Measurements from ENCODE around the gene ABI1. TPM values are rescaled to one million over a fixed set of nuclear protein-coding genes. Genes with fewer than 3 reads are reported as not detected.

The ABI1 gene
- total and polyA plus RNA-seq, 9 of the 15 experiments (the other 6 are each of a cell fraction or from before 2014, with no cell fraction given) = 22.1 to 52.3 (median 39.0) TPM

DNA sequence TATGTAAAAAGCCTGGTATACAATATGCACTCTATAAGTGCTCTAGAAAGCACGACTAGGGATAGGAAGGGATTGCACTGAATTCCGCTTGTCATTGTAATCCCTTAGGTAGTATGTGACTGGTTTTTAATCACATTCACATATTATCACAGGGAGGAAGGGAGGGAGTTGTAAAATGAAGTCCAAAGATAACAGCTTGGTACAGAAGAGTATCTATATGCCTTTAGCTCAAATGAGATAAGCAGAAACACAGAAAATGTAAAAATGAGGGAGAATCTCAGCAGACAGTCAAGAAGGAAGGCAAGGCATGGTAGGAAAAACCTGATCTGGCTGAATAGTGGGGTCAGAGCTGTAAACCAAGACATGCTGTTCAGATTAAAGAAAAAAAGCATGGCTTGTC, 63.4 kb downstream of the ABI1 start (continued):
- TF ChIP-seq, protein P1, sequence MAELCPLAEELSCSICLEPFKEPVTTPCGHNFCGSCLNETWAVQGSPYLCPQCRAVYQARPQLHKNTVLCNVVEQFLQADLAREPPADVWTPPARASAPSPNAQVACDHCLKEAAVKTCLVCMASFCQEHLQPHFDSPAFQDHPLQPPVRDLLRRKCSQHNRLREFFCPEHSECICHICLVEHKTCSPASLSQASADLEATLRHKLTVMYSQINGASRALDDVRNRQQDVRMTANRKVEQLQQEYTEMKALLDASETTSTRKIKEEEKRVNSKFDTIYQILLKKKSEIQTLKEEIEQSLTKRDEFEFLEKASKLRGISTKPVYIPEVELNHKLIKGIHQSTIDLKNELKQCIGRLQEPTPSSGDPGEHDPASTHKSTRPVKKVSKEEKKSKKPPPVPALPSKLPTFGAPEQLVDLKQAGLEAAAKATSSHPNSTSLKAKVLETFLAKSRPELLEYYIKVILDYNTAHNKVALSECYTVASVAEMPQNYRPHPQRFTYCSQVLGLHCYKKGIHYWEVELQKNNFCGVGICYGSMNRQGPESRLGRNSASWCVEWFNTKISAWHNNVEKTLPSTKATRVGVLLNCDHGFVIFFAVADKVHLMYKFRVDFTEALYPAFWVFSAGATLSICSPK (IDR thresholded peaks at IDR 0.05; ENCODE audit: borderline replicate concordance) = no peak
- TF ChIP-seq, protein P2, sequence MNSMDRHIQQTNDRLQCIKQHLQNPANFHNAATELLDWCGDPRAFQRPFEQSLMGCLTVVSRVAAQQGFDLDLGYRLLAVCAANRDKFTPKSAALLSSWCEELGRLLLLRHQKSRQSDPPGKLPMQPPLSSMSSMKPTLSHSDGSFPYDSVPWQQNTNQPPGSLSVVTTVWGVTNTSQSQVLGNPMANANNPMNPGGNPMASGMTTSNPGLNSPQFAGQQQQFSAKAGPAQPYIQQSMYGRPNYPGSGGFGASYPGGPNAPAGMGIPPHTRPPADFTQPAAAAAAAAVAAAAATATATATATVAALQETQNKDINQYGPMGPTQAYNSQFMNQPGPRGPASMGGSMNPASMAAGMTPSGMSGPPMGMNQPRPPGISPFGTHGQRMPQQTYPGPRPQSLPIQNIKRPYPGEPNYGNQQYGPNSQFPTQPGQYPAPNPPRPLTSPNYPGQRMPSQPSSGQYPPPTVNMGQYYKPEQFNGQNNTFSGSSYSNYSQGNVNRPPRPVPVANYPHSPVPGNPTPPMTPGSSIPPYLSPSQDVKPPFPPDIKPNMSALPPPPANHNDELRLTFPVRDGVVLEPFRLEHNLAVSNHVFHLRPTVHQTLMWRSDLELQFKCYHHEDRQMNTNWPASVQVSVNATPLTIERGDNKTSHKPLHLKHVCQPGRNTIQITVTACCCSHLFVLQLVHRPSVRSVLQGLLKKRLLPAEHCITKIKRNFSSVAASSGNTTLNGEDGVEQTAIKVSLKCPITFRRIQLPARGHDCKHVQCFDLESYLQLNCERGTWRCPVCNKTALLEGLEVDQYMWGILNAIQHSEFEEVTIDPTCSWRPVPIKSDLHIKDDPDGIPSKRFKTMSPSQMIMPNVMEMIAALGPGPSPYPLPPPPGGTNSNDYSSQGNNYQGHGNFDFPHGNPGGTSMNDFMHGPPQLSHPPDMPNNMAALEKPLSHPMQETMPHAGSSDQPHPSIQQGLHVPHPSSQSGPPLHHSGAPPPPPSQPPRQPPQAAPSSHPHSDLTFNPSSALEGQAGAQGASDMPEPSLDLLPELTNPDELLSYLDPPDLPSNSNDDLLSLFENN (IDR thresholded peaks at IDR 0.05; ENCODE audit: low read depth in 2 of 2, low read length in 2 of 2) = no peak
- TF ChIP-seq MIER1 (IDR thresholded peaks at IDR 0.05; ENCODE audit: low read depth) = no peak
- TF ChIP-seq ZBTB1 (CRISPR knock-in tag; IDR thresholded peaks at IDR 0.05; ENCODE audit: borderline replicate concordance, low read depth) = no peak
- no peak for TF ChIP-seq ARNT (IDR thresholded peaks at IDR 0.05)
- no peak for TF ChIP-seq EZH2 (IDR thresholded peaks at IDR 0.05; ENCODE audit: borderline replicate concordance, low read depth, low read length)
- TF ChIP-seq CBFA2T3 (IDR thresholded peaks at IDR 0.05) = peak; percentile 87
- TF ChIP-seq STAT5B (CRISPR knock-in tag; IDR thresholded peaks at IDR 0.05) = no peak
- TF ChIP-seq, protein P3, sequence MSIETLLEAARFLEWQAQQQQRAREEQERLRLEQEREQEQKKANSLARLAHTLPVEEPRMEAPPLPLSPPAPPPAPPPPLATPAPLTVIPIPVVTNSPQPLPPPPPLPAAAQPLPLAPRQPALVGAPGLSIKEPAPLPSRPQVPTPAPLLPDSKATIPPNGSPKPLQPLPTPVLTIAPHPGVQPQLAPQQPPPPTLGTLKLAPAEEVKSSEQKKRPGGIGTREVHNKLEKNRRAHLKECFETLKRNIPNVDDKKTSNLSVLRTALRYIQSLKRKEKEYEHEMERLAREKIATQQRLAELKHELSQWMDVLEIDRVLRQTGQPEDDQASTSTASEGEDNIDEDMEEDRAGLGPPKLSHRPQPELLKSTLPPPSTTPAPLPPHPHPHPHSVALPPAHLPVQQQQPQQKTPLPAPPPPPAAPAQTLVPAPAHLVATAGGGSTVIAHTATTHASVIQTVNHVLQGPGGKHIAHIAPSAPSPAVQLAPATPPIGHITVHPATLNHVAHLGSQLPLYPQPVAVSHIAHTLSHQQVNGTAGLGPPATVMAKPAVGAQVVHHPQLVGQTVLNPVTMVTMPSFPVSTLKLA (conservative IDR thresholded peaks at IDR 0.05) = no peak
- TF ChIP-seq, protein P4, sequence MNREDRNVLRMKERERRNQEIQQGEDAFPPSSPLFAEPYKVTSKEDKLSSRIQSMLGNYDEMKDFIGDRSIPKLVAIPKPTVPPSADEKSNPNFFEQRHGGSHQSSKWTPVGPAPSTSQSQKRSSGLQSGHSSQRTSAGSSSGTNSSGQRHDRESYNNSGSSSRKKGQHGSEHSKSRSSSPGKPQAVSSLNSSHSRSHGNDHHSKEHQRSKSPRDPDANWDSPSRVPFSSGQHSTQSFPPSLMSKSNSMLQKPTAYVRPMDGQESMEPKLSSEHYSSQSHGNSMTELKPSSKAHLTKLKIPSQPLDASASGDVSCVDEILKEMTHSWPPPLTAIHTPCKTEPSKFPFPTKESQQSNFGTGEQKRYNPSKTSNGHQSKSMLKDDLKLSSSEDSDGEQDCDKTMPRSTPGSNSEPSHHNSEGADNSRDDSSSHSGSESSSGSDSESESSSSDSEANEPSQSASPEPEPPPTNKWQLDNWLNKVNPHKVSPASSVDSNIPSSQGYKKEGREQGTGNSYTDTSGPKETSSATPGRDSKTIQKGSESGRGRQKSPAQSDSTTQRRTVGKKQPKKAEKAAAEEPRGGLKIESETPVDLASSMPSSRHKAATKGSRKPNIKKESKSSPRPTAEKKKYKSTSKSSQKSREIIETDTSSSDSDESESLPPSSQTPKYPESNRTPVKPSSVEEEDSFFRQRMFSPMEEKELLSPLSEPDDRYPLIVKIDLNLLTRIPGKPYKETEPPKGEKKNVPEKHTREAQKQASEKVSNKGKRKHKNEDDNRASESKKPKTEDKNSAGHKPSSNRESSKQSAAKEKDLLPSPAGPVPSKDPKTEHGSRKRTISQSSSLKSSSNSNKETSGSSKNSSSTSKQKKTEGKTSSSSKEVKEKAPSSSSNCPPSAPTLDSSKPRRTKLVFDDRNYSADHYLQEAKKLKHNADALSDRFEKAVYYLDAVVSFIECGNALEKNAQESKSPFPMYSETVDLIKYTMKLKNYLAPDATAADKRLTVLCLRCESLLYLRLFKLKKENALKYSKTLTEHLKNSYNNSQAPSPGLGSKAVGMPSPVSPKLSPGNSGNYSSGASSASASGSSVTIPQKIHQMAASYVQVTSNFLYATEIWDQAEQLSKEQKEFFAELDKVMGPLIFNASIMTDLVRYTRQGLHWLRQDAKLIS (CRISPR knock-in tag; IDR thresholded peaks at IDR 0.05) = no peak
- TF ChIP-seq ZFX (CRISPR knock-in tag; IDR thresholded peaks at IDR 0.05) = no peak
- TF ChIP-seq MTA2 (IDR thresholded peaks at IDR 0.05; ENCODE audit: low read depth) = 0 out of 2 replicates have a peak, but pooled peaks have one; percentile 10
- no peak for TF ChIP-seq NUFIP1 (IDR thresholded peaks at IDR 0.05; ENCODE audit: partially characterized antibody)
- no peak for TF ChIP-seq ARHGAP35 (IDR thresholded peaks at IDR 0.05; ENCODE audit: partially characterized antibody)
- TF ChIP-seq SMARCA4 (IDR thresholded peaks at IDR 0.05) = peak; percentile 36; the same call in 1 of the 2 replicates
- TF ChIP-seq ARID1B (IDR thresholded peaks at IDR 0.05) = peak; percentile 67
- TF ChIP-seq, protein P5, sequence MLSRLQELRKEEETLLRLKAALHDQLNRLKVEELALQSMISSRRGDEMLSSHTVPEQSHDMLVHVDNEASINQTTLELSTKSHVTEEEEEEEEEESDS (CRISPR knock-in tag; IDR thresholded peaks at IDR 0.05) = no peak
- no peak for TF ChIP-seq HIVEP1 (CRISPR knock-in tag; IDR thresholded peaks at IDR 0.05)
- TF ChIP-seq EGR1 (conservative IDR thresholded peaks at IDR 0.05) = no peak
- TF ChIP-seq SRSF9 (IDR thresholded peaks at IDR 0.05; ENCODE audit: borderline replicate concordance, low read depth, low read length) = no peak
